Measurements from ENCODE around the gene MRPL27. TPM values are rescaled to one million over a fixed set of nuclear protein-coding genes. Genes with fewer than 3 reads are reported as not detected.
"Not testable (repeated sequence)": the region's sequence is repeated elsewhere in the genome, so short reads cannot be mapped to it uniquely, and the experiment has no call there.

MRPL27 gene
- total RNA-seq, 2 experiments from 2014 or later: 65.7 to 81.8 TPM

DNA sequence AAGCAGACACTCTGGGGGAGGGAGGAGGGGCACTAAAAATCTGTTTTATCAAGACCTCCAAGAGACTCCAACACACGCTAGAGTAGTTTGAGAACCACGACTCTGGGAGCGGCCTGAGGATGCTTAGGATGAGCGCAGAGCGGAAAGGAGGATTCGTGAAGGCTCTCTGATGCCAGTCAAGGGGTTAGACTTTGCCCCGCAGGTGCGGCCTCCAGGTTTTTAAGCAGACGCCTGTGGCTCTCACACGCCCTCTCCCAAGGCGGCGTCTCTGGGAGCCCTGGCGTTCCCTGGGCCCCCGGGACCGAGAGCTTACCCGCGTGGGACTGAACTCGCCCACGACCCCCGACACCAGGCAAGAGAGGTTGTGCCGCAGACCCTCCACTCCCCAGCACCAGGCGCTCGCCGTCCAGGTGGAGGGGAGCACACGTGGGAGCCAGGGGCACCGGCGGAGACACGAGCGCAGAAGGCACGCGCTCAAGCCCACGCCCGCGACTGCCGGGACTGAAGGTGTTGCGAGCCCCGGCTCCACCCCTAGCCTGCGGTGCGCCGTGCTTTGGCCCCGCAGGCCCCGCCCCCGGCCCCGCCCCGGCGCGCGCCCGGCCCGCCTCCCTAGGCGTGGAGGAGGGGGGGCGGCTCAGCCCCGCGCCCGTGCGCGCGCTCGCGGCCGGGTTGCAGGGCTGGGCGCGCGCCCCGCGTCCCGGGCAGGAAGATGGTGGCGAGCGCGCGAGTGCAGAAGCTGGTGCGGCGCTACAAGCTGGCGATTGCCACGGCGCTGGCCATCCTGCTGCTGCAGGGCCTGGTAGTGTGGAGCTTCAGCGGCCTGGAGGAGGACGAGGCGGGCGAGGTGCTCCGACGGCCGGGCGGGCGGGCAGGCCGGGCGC is 27.3 kb downstream of the MRPL27 start, which contains the start of gene XYLT2:
TSS of gene XYLT2 (plus strand) at position 695 of the 881 bp plus-strand sequence. CDS start at position 710, 15 bp downstream.
- DNase-seq (peak; percentile 91), ATAC-seq (peak; percentile 93)
- H3K36me3 Mint-ChIP-seq: no peaks in the 10 kb centered on the region
- H3K9me3 Mint-ChIP-seq (ENCODE audit: low read depth): no peaks in the 10 kb centered on the region
- peaks cover 2% of the 10 kb centered on the region for H3K27me3 Mint-ChIP-seq
- CTCF ChIA-PET: interaction anchor here (1.0 to 5.0 kb wide), 6 partner anchors 14 to 134 kb away, joined by 3 to 32 read pairs (median 6); partner anchors contain the start of gene LRRC59
- peaks cover 39% of the 10 kb centered on the region for H3K4me1 Mint-ChIP-seq
- peak within 1 kb of the TSS; percentile 91 for H3K27ac Mint-ChIP-seq
- H3K4me3 Mint-ChIP-seq: peak within 1 kb of the TSS; percentile 86

DNA sequence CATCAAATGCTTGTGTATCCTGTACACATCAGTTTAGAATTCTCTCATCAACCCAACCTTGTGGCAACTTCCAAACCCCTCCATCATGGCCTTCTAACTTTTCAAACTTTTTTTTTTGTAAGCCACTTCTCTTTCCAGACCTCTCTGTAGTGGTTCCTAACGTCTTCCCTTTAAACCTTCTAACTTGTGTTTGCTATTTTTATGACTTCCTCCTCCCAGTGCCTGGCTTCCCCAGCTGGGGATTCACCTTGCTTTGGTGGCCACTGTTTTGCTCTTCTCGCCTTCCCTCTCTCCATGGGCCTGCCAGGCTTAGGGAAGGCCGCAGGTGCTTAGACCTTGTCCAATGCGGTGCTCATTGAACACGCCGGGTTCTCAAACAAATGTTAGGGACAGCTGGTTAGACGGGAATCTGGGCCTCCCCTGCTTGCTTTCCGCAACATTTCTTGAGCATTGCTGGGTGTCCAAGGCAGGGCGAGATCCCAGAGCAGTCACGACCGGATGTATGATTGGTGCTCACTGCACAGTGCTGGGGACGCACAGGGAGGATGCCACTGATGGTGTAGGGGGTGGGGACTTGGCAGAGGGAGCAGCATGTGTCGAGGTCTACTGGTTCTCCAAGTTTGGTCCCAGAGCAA is 28.1 kb downstream of the MRPL27 start:
- peaks cover 39% of the 10 kb centered on the region for H3K4me1 Mint-ChIP-seq
- H3K9me3 Mint-ChIP-seq (ENCODE audit: low read depth): no peaks in the 10 kb centered on the region
- CTCF ChIA-PET: interaction anchor here (0.8 to 2.0 kb wide), 4 partner anchors 11 to 52 kb away, joined by 3 to 8 read pairs (median 6); partner anchors contain the start of gene LRRC59
- peak overlapping the region; percentile 66 for H3K4me3 Mint-ChIP-seq
- no peak overlapping the region for H3K27ac Mint-ChIP-seq
- H3K36me3 Mint-ChIP-seq: no peaks in the 10 kb centered on the region
- ATAC-seq: no peak
- DNase-seq: no peak
- peaks cover 4% of the 10 kb centered on the region for H3K27me3 Mint-ChIP-seq

DNA sequence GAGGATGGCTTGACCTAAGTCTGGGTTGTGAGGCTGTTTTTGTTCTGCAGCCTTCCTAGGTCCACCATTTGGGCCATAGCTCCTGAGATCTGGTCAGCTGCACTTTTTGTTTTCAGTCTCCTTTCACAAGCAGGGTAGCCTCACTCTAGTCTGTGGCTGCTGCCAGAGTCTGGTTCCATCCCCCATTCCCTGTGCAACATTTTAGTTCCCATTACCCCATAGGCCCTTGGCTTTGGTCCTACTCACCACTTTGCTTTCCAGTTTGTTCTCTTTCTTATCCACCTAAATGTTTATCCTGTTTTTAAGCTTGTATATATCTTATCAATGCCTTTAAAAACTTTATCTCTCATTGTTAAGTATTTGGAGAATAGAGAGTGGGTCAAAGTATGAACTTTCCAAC is 33.6 kb downstream of the MRPL27 start:
- Mint-ChIP-seq H3K4me1 (no peaks in the 10 kb centered on the region), H3K36me3 (peaks cover 3% of the 10 kb centered on the region), H3K27me3 (peaks cover 4% of the 10 kb centered on the region), H3K4me3 (no peak overlapping the region), H3K27ac (no peak overlapping the region), H3K9me3 (ENCODE audit: low read depth) (peaks cover 9% of the 10 kb centered on the region)
- CTCF ChIA-PET: interaction anchor here (1.0 to 1.5 kb wide), 5 partner anchors 9 to 139 kb away, joined by 3 to 6 read pairs (median 3); no protein-coding TSS in a partner anchor
- DNase-seq (no peak), ATAC-seq (no peak)

DNA sequence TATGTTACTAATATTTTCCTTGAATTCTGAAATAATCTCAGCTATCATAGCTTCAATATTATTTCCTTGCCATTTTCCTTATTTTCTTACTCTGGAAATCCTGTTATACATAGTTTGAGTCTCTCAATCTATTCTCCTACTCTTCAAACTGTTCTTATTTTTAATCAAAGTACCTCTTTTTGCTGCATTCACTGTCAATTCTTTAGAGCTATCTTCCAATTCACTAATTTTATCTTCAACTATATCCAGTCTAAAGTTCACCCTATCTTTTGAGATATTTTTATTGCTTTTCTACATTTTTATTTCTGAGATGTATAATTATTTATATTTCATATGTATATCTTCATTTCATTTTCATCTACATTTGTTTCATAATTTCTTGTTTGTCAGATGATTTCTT is 34.3 kb downstream of the MRPL27 start:
- DNase-seq: no peak
- CTCF ChIA-PET: interaction anchor here (1.0 to 1.5 kb wide), 4 partner anchors 24 to 138 kb away, joined by 3 to 6 read pairs (median 4); no protein-coding TSS in a partner anchor
- H3K9me3 Mint-ChIP-seq (ENCODE audit: low read depth): peaks cover 9% of the 10 kb centered on the region
- no peak for ATAC-seq
- no peak overlapping the region for H3K27ac Mint-ChIP-seq
- no peak overlapping the region for H3K4me3 Mint-ChIP-seq
- H3K36me3 Mint-ChIP-seq: peaks cover 3% of the 10 kb centered on the region
- peaks cover 4% of the 10 kb centered on the region for H3K4me1 Mint-ChIP-seq
- H3K27me3 Mint-ChIP-seq: peaks cover 4% of the 10 kb centered on the region

DNA sequence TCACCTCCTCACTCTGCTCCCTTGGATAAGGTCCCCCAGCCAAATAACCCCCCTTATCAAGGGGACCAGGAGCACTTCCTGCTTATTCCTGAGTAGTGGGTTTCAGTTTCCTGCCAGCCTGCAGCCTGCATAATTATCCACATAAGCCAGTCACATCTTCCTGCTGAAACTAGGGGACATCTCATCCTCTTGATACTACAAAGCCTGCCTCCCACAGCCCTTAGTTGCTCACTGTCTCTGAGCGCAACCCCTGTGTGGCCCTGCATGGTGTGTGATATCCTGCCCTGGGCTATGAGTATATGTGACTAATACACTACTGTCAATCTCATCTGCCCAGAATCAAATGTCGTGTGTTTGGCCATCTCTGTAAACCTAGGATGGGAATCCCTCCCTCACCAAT is 35.0 kb downstream of the MRPL27 start:
- Mint-ChIP-seq H3K4me3 (no peak overlapping the region), H3K9me3 (ENCODE audit: low read depth) (peaks cover 9% of the 10 kb centered on the region), H3K36me3 (peaks cover 3% of the 10 kb centered on the region), H3K27me3 (peaks cover 4% of the 10 kb centered on the region), H3K4me1 (peaks cover 10% of the 10 kb centered on the region), H3K27ac (no peak overlapping the region)
- no peak for ATAC-seq
- CTCF ChIA-PET: interaction anchor here (1.1 to 1.5 kb wide), 3 partner anchors 24 to 138 kb away, joined by 3 to 6 read pairs (median 4); no protein-coding TSS in a partner anchor
- DNase-seq: no peak

DNA sequence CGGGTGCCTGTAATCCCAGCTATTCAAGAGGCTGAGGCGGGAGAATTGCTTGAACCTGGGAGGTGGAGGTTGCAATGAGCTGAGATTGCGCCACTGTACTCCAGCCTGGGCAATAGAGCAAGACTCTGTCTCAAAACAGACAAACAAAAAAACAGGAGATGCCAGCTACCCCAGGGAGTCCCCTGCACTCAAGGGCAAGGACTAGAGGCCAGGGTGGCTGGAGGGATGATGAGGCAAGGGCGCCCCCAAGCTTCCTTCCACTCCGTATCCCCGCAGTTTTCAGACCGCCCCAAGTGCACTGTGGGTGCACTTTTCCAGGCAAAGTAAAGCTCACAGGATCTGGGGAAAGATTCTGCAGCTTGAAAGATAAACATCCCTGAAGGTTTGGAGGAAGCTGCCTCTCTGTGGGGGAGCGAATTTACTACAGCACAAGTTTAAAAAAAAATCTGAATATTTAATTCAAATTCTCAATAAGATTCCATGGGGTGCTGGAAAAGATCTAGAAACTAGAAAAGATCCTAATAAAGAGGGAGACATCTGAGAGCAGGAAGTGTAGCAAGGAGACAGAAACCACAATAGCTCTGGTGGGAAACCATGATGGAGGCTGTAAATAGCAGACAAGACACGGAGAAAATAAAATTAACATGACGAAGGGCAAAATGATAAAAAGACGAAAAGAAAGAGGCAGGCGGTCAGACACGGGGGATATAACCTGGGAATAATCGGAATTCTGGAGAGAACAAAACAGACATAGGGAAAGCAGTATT is 39.5 kb downstream of the MRPL27 start:
- peaks cover 25% of the 10 kb centered on the region for H3K4me1 Mint-ChIP-seq
- H3K9me3 Mint-ChIP-seq (ENCODE audit: low read depth); DNase-seq; H3K27me3 Mint-ChIP-seq; H3K36me3 Mint-ChIP-seq: not testable (repeated sequence)
- peak; percentile 47 for ATAC-seq
- CTCF ChIA-PET: interaction anchor here (0.5 to 3.3 kb wide), 10 partner anchors 8 to 551 kb away, joined by 3 to 18 read pairs (median 4); partner anchors contain the start of genes COL1A1, LRRC59 and TMEM92
- H3K27ac Mint-ChIP-seq: peak overlapping the region; percentile 57
- peak overlapping the region; percentile 47 for H3K4me3 Mint-ChIP-seq

DNA sequence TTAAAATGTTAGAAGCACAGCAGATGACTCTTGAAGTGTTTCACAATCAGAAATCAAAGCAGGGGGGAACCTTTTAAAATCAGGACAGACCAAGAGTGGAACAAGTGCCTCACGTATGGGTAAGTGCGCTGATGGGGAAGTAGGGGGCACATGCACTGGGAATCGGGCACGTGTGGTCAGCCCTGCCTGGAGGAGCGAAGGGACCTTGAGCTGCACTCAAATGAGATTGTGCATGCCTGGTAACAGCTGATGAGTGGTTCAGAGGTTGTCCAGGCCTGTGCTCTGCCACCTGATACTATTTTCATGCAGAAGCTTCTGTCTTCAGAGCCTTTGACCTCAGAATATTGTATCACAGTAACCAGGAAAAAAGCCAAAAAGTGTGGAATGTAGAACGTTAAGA is 40.8 kb downstream of the MRPL27 start:
- ATAC-seq (no peak), DNase-seq (no peak)
- Mint-ChIP-seq H3K4me3 (no peak overlapping the region), H3K36me3 (no peaks in the 10 kb centered on the region), H3K27me3 (no peaks in the 10 kb centered on the region), H3K4me1 (peaks cover 25% of the 10 kb centered on the region), H3K27ac (no peak overlapping the region), H3K9me3 (ENCODE audit: low read depth) (no peaks in the 10 kb centered on the region)
- CTCF ChIA-PET: interaction anchor here (0.9 to 2.0 kb wide), 4 partner anchors 10 to 132 kb away, joined by 4 to 6 read pairs (median 4); no protein-coding TSS in a partner anchor

DNA sequence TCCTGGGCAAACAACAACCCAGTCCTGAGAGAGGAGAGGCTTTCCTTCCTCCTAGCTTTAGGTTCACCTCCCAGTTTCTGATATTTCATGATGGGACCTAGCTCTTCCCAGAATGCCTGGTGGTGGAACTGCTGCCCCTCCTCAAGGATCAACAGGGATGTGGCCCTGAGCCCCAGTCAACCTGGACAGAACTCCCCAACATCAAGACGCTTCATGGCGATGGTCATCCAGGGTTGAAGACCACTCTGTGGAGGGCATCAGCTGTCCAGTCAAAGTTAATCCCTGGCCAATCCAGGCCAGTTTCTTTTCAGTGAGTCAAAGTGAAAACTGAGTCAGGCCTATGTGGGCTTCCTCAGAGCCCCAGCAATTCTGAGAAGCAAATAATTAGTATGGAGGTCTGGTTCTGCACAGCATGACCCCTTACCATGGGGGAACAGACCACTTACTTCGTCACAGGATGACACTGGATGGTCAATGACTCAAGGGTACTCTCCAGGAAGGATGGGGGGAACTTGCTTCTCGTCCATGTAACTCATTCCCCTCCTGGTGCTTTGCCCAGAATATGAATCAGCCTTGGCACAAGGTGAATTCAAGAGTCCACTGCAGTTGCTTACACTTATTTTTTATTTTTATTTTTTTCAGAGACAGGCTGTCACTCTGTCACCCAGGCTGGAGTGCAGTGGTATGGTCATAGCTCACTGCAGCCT is 41.7 kb downstream of the MRPL27 start:
- Mint-ChIP-seq H3K27me3 (no peaks in the 10 kb centered on the region), H3K9me3 (ENCODE audit: low read depth) (no peaks in the 10 kb centered on the region), H3K36me3 (no peaks in the 10 kb centered on the region), H3K27ac (no peak overlapping the region), H3K4me3 (no peak overlapping the region), H3K4me1 (peaks cover 31% of the 10 kb centered on the region)
- CTCF ChIA-PET: interaction anchor here (0.6 to 2.0 kb wide), 3 partner anchors 31 to 131 kb away, joined by 3 to 7 read pairs (median 4); no protein-coding TSS in a partner anchor
- DNase-seq: no peak
- ATAC-seq: peak; percentile 45

DNA sequence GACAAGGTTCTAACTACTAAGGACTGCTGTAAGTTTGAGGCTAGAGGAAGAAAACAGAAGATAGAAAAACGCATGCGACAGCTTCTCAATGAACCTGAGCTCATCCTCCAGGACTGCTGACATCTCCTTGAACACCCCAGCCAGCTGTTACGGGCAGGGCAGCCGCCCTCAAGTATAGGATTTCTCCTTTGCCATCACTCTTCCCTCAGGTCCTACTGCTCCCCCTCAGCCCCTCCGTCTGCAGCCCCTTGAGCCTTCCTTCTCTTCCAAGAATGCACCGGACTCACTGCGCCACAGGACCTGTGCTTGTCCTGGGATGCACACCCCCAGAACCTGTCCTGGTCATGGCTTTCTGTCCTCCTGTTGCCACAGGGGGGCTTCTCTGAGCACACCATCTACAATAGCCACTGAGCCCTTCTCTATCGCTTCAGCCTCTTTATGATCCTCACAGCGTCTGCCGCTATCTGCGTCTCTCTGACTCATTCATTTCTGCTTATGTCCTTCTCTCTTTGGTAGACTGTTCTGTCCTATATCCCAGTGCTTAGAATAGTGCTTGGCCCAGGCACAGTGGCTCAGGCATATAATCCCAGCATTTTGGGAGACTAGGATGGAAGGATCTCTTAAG is 42.7 kb downstream of the MRPL27 start:
- no peak overlapping the region for H3K4me3 Mint-ChIP-seq
- CTCF ChIA-PET: interaction anchor here (0.6 to 2.0 kb wide), 4 partner anchors 32 to 130 kb away, joined by 3 to 7 read pairs (median 4); partner anchors contain the start of gene LRRC59
- no peak overlapping the region for H3K27ac Mint-ChIP-seq
- ATAC-seq (no peak), DNase-seq (no peak)
- no peaks in the 10 kb centered on the region for H3K27me3 Mint-ChIP-seq
- no peaks in the 10 kb centered on the region for H3K9me3 Mint-ChIP-seq (ENCODE audit: low read depth)
- H3K4me1 Mint-ChIP-seq: peaks cover 35% of the 10 kb centered on the region
- no peaks in the 10 kb centered on the region for H3K36me3 Mint-ChIP-seq

DNA sequence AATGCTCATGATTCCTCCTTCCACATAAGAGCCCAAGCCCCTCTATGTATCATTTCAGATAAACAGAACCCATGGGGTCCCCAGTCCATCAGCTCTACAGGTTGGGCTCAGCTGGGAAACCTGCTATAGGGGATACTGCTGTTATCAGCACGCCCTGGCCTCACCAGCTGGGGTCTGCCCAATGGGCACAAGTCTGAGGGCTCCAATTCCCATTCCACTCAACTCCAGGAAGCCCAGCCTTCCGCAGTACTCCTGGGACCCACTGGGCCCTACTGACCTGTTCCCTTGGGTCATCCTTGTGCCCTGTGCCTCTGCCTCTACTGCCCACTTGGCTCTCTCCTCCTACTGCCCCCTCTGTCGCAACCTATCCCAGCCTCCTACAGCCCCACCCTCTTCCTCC is 43.3 kb downstream of the MRPL27 start:
- no peak for ATAC-seq
- Mint-ChIP-seq H3K4me3 (no peak overlapping the region), H3K4me1 (peaks cover 35% of the 10 kb centered on the region), H3K27me3 (no peaks in the 10 kb centered on the region), H3K27ac (no peak overlapping the region), H3K9me3 (ENCODE audit: low read depth) (no peaks in the 10 kb centered on the region), H3K36me3 (no peaks in the 10 kb centered on the region)
- no peak for DNase-seq
- CTCF ChIA-PET: interaction anchor here (1.5 to 1.8 kb wide), 2 partner anchors 68 to 129 kb away, joined by 4 to 7 read pairs; partner anchors contain the start of gene LRRC59

DNA sequence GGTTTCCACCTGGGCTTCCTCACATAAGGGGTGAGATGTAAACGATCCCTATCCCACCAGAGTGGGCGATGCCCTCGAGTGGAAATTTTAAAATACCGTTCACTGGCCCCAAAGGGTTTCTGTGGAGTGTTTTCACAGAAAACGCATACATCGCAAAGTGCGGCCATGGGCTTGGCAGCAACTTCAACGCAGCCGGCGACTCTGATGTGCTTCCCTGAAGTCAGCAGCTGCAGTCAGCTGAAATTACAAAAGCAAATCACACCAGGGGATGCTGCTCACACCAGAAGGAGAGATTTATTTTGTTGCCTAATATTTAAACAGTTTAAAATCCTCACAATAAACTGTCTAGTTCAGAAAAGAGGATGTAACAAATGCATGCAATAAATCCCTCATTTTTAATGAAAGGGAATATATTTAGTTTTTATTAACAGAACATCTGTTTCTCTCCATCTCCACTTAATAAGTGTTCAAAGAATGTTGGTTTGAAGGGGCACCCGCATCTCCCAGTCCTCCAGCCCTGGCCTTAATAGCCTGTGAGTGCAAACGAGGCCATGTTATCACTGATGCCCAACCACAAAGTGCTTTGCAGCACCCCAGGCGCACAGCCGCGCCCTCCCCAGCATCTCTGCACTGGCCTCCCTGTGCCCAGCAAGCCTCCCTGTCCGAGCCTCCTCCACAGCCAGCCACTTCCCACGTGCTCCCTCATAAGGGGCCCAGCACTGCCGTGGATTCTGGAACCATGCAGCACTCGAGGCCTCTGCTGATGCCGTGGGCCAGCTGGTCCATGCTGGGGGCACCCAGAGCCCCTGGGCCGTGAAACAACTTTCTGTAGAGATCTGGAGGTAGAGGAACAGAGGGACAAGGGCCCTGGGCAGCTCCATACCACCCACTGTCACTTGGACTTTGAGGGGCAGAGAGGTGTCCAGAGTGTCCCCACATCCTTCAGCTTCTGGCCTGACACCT is 44.3 kb downstream of the MRPL27 start:
- DNase-seq (no peak), ATAC-seq (no peak)
- Mint-ChIP-seq H3K4me3 (no peak overlapping the region), H3K4me1 (peaks cover 30% of the 10 kb centered on the region), H3K27ac (no peak overlapping the region), H3K9me3 (ENCODE audit: low read depth) (no peaks in the 10 kb centered on the region), H3K27me3 (no peaks in the 10 kb centered on the region), H3K36me3 (no peaks in the 10 kb centered on the region)
- CTCF ChIA-PET: interaction anchor here (1.5 kb wide), 1 partner anchor 69 kb away, joined by 4 read pairs; the partner anchor contains the start of gene LRRC59

All from activated CD8-positive, alpha-beta memory T cell treated with anti-CD3 and anti-CD28 coated beads, Interleukin-2, amount 10 ng/mL, durations not matched to agents 7 days and 5 days (primary cell).